ENCODE measurements around the gene POU2AF1. TPM values are rescaled to one million over a fixed set of nuclear protein-coding genes. Genes with fewer than 3 reads are reported as not detected.

Gene POU2AF1
- total RNA-seq, 3 donors from 2014 or later: 4.3 to 10.8 (median 7.5) TPM

GRCh38 chr11:111344032-111344431, 35.0 kb downstream of the POU2AF1 start:
- Mint-ChIP-seq H3K4me3 (no peak overlapping the region), H3K36me3 (ENCODE audit: insufficient read depth) (no peaks in the 10 kb centered on the region), H3K9me3 (peaks cover 6% of the 10 kb centered on the region), H3K4me1 (ENCODE audit: low read depth) (no peaks in the 10 kb centered on the region), H3K27me3 (ENCODE audit: low read depth) (no peaks in the 10 kb centered on the region)
- DNase-seq (no peak), ATAC-seq (no peak)

GRCh38 chr11:111342329-111342728, 36.7 kb downstream of the POU2AF1 start:
- no peak for DNase-seq
- no peaks in the 10 kb centered on the region for H3K4me1 Mint-ChIP-seq (ENCODE audit: low read depth)
- no peak overlapping the region for H3K4me3 Mint-ChIP-seq
- no peaks in the 10 kb centered on the region for H3K27me3 Mint-ChIP-seq (ENCODE audit: low read depth)
- peaks cover 6% of the 10 kb centered on the region for H3K9me3 Mint-ChIP-seq
- H3K36me3 Mint-ChIP-seq (ENCODE audit: insufficient read depth): no peaks in the 10 kb centered on the region
- no peak for ATAC-seq

GRCh38 chr11:111339758-111340388, 39.2 kb downstream of the POU2AF1 start:
- Mint-ChIP-seq H3K4me3 (no peak overlapping the region), H3K9me3 (peaks cover 6% of the 10 kb centered on the region), H3K27me3 (ENCODE audit: low read depth) (no peaks in the 10 kb centered on the region), H3K36me3 (ENCODE audit: insufficient read depth) (no peaks in the 10 kb centered on the region), H3K4me1 (ENCODE audit: low read depth) (no peaks in the 10 kb centered on the region)
- DNase-seq (no peak), ATAC-seq (no peak)

GRCh38 chr11:111336582-111337256, 42.4 kb downstream of the POU2AF1 start:
- ATAC-seq: no peak
- H3K36me3 Mint-ChIP-seq (ENCODE audit: insufficient read depth): no peaks in the 10 kb centered on the region
- no peak for DNase-seq
- no peaks in the 10 kb centered on the region for H3K4me1 Mint-ChIP-seq (ENCODE audit: low read depth)
- H3K27me3 Mint-ChIP-seq (ENCODE audit: low read depth): no peaks in the 10 kb centered on the region
- H3K9me3 Mint-ChIP-seq: peaks cover 6% of the 10 kb centered on the region
- no peak overlapping the region for H3K4me3 Mint-ChIP-seq

GRCh38 chr11:111336062-111336461, 43.0 kb downstream of the POU2AF1 start:
- no peaks in the 10 kb centered on the region for H3K27me3 Mint-ChIP-seq (ENCODE audit: low read depth)
- ATAC-seq (no peak), DNase-seq (no peak)
- no peaks in the 10 kb centered on the region for H3K4me1 Mint-ChIP-seq (ENCODE audit: low read depth)
- H3K36me3 Mint-ChIP-seq (ENCODE audit: insufficient read depth): no peaks in the 10 kb centered on the region
- no peak overlapping the region for H3K4me3 Mint-ChIP-seq
- peaks cover 6% of the 10 kb centered on the region for H3K9me3 Mint-ChIP-seq

GRCh38 chr11:111335549-111335948, 43.5 kb downstream of the POU2AF1 start:
- H3K4me1 Mint-ChIP-seq (ENCODE audit: low read depth): no peaks in the 10 kb centered on the region
- ATAC-seq: no peak
- no peaks in the 10 kb centered on the region for H3K36me3 Mint-ChIP-seq (ENCODE audit: insufficient read depth)
- no peak overlapping the region for H3K4me3 Mint-ChIP-seq
- H3K9me3 Mint-ChIP-seq: peaks cover 6% of the 10 kb centered on the region
- DNase-seq: no peak
- no peaks in the 10 kb centered on the region for H3K27me3 Mint-ChIP-seq (ENCODE audit: low read depth)

- Mint-ChIP-seq H3K9me3 (peaks cover 5% of the 10 kb centered on the region), H3K4me1 (ENCODE audit: low read depth) (no peaks in the 10 kb centered on the region), H3K4me3 (no peak overlapping the region), H3K27me3 (ENCODE audit: low read depth) (no peaks in the 10 kb centered on the region), H3K36me3 (ENCODE audit: insufficient read depth) (no peaks in the 10 kb centered on the region)
- DNase-seq (no peak), ATAC-seq (no peak)
Observed at GRCh38 chr11:111334532-111335502, 44.3 kb downstream of the POU2AF1 start.

- DNase-seq (no peak), ATAC-seq (no peak)
- no peak overlapping the region for H3K4me3 Mint-ChIP-seq
- H3K27me3 Mint-ChIP-seq (ENCODE audit: low read depth): no peaks in the 10 kb centered on the region
- no peaks in the 10 kb centered on the region for H3K36me3 Mint-ChIP-seq (ENCODE audit: insufficient read depth)
- no peaks in the 10 kb centered on the region for H3K4me1 Mint-ChIP-seq (ENCODE audit: low read depth)
- H3K9me3 Mint-ChIP-seq: no peaks in the 10 kb centered on the region
Observed at GRCh38 chr11:111331711-111332479, 47.2 kb downstream of the POU2AF1 start.

- no peak for DNase-seq
Observed at GRCh38 chr11:111330234-111330893, 48.7 kb downstream of the POU2AF1 start.

GRCh38 chr11:111329306-111330204, 49.5 kb downstream of the POU2AF1 start:
- no peaks in the 10 kb centered on the region for H3K27me3 Mint-ChIP-seq (ENCODE audit: low read depth)
- no peaks in the 10 kb centered on the region for H3K36me3 Mint-ChIP-seq (ENCODE audit: insufficient read depth)
- H3K4me3 Mint-ChIP-seq: no peak overlapping the region
- ATAC-seq (no peak), DNase-seq (no peak)
- no peaks in the 10 kb centered on the region for H3K4me1 Mint-ChIP-seq (ENCODE audit: low read depth)
- no peaks in the 10 kb centered on the region for H3K9me3 Mint-ChIP-seq

More at GRCh38 chr11:111330234-111330893, 48.7 kb downstream of the POU2AF1 start:
- Mint-ChIP-seq H3K27me3 (ENCODE audit: low read depth) (no peaks in the 10 kb centered on the region), H3K4me3 (no peak overlapping the region), H3K9me3 (no peaks in the 10 kb centered on the region), H3K36me3 (ENCODE audit: insufficient read depth) (no peaks in the 10 kb centered on the region), H3K4me1 (ENCODE audit: low read depth) (no peaks in the 10 kb centered on the region)
- no peak for ATAC-seq

- Mint-ChIP-seq H3K4me1 (ENCODE audit: low read depth) (no peaks in the 10 kb centered on the region), H3K36me3 (ENCODE audit: insufficient read depth) (no peaks in the 10 kb centered on the region), H3K4me3 (no peak overlapping the region), H3K27me3 (ENCODE audit: low read depth) (no peaks in the 10 kb centered on the region), H3K9me3 (no peaks in the 10 kb centered on the region)
- no peak for DNase-seq
- no peak for ATAC-seq
Observed at GRCh38 chr11:111327908-111328624, 51.0 kb downstream of the POU2AF1 start.

- Mint-ChIP-seq H3K4me1 (ENCODE audit: low read depth) (no peaks in the 10 kb centered on the region), H3K4me3 (no peak overlapping the region), H3K9me3 (no peaks in the 10 kb centered on the region), H3K36me3 (ENCODE audit: insufficient read depth) (no peaks in the 10 kb centered on the region), H3K27me3 (ENCODE audit: low read depth) (no peaks in the 10 kb centered on the region)
- DNase-seq (no peak), ATAC-seq (no peak)
Observed at GRCh38 chr11:111326824-111327223, 52.3 kb downstream of the POU2AF1 start.
